ENCODE measurements around the gene CPN2.

- TF ChIP-seq CTCF (IDR thresholded peaks at IDR 0.05) (no peak), POLR2AphosphoS5 (IDR thresholded peaks at IDR 0.05; ENCODE audit: low read depth, low read length) (no peak), REST (IDR thresholded peaks at IDR 0.05; ENCODE audit: insufficient read depth in 1 of 2, low read depth in 2 of 2, low read length in 1 of 2) (no peak)
Observed at GRCh38 chr3:194332858-194333211, 18.3 kb downstream of the CPN2 start.

Data from Panc1 (cell line).